Measurements from ENCODE around the gene EMC9.

DNA sequence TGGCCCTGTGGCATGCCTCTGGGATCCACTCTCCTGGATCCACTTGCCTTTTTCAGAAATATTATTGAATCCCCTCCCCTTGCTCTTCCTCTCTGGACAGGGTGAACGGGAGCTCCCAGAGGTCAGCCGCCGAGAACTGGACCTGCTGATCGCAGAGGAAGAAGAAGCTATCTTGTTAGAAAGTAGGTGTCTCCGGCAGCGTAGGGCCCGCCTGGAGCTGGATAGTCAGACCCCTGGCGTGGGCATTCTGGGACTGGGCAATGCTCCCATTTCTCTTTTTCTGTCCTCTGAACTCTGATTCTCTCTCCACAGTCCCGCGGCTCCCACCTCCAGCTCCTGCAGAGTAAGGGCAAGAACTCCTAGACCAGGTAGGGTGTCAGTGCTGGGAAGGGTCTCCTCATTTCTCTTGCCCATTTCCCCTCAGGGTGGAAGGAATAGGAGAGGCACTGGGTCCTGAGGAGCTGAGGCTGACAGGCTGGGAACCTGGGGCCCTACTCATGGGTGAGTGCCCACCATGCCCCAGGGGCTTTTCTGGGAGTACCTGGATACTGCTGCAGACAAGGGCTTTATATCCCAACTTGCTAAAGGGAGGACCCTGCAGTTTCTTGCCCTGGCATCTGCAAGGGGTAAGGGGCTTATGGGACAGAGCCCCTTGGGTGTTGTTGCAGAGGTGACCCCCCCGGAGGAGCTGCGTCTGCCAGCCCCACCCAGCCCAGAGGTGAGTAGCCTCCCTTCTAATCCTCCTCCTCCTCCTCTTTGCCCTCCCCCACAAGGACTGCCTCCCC is 35.8 kb upstream of the EMC9 start:
- TF ChIP-seq CTCF (IDR thresholded peaks at IDR 0.05) (no peak), POLR2A (IDR thresholded peaks at IDR 0.05) (no peak)

All from thyroid gland (tissue), 4 donors.